Measurements from ENCODE around the gene CD34.
"Not testable (repeated sequence)": the region's sequence is repeated elsewhere in the genome, so short reads cannot be mapped to it uniquely, and the experiment has no call there.

The CD34 gene

GRCh38 chr1:207925969-207926368, 15.0 kb upstream of the CD34 start:
- not testable (repeated sequence) for DNase-seq

GRCh38 chr1:207925210-207925609, 14.3 kb upstream of the CD34 start:
- no peak for DNase-seq

GRCh38 chr1:207923561-207923960, 12.6 kb upstream of the CD34 start:
- no peak for DNase-seq

- DNase-seq = no peak
Observed at GRCh38 chr1:207923121-207923520, 12.2 kb upstream of the CD34 start.

GRCh38 chr1:207922554-207922953, 11.6 kb upstream of the CD34 start:
- DNase-seq = no peak

- no peak for DNase-seq
Observed at GRCh38 chr1:207921321-207921720, 10.4 kb upstream of the CD34 start.

- no peak for DNase-seq
Observed at GRCh38 chr1:207920444-207921021, 9.6 kb upstream of the CD34 start.

GRCh38 chr1:207919523-207920170, 8.7 kb upstream of the CD34 start:
- no peak for DNase-seq

- DNase-seq = no peak
Observed at GRCh38 chr1:207918581-207918980, 7.7 kb upstream of the CD34 start.

GRCh38 chr1:207918011-207918410, 7.1 kb upstream of the CD34 start:
- DNase-seq = no peak

GRCh38 chr1:207917080-207917479, 6.2 kb upstream of the CD34 start:
- no peak for DNase-seq

GRCh38 chr1:207913951-207914350, 3.0 kb upstream of the CD34 start:
- no peak for DNase-seq

- DNase-seq = no peak
Observed at GRCh38 chr1:207911856-207912760, 1.2 kb upstream of the CD34 start.

- no peak for DNase-seq
Observed at GRCh38 chr1:207909687-207910086, 1.2 kb downstream of the CD34 start.

- no peak for DNase-seq
Observed at GRCh38 chr1:207908107-207908734, 2.7 kb downstream of the CD34 start.

- no peak for DNase-seq
Observed at GRCh38 chr1:207904391-207904790, 6.5 kb downstream of the CD34 start.

- no peak for DNase-seq
Observed at GRCh38 chr1:207903767-207904166, 7.2 kb downstream of the CD34 start.

GRCh38 chr1:207903053-207903452, 7.9 kb downstream of the CD34 start:
- no peak for DNase-seq

GRCh38 chr1:207902566-207902965, 8.4 kb downstream of the CD34 start:
- no peak for DNase-seq

- DNase-seq = no peak
Observed at GRCh38 chr1:207901041-207901653, 9.8 kb downstream of the CD34 start.

- DNase-seq = no peak
Observed at GRCh38 chr1:207898836-207899235, 12.1 kb downstream of the CD34 start.

GRCh38 chr1:207898260-207898659, 12.7 kb downstream of the CD34 start:
- no peak for DNase-seq

GRCh38 chr1:207897188-207897587, 13.7 kb downstream of the CD34 start:
- DNase-seq = no peak
